HEK293 (cell line): Measurements from ENCODE around the gene NOVA2.

Source experiments
- GLI4 ChIP-seq: fragments of 450-650 bp; formaldehyde crosslinking; IDR thresholded peaks from 2 replicates; pipeline ENCODE4 v1.5.1; 2016; ENCODE audit warnings: missing biosample characterization, missing genetic modification characterization
- GLIS2 ChIP-seq: fragments of 450-650 bp; formaldehyde crosslinking; IDR thresholded peaks from 2 replicates; pipeline ENCODE4 v1.5.1; 2016; ENCODE audit warnings: missing biosample characterization, missing genetic modification characterization
- KLF7 ChIP-seq: fragments of 450-650 bp; formaldehyde crosslinking; IDR thresholded peaks from 2 replicates; pipeline ENCODE4 v1.5.1; 2016; ENCODE audit warnings: missing biosample characterization, missing genetic modification characterization, borderline replicate concordance
- KLF9 ChIP-seq: fragments of 450-650 bp; formaldehyde crosslinking; IDR thresholded peaks from 2 replicates; pipeline ENCODE4 v1.5.1; 2016; ENCODE audit warnings: missing biosample characterization, missing genetic modification characterization, low read depth
- SP3 ChIP-seq: fragments of 450-650 bp; formaldehyde crosslinking; IDR thresholded peaks from 2 replicates; pipeline ENCODE4 v1.5.1; 2016; ENCODE audit warnings: missing biosample characterization, missing genetic modification characterization
- ZBTB20 ChIP-seq: fragments of 450-650 bp; formaldehyde crosslinking; IDR thresholded peaks from 2 replicates; pipeline ENCODE4 v1.5.1; 2016; ENCODE audit warnings: missing biosample characterization, missing genetic modification characterization
- ZBTB44 ChIP-seq: fragments of 450-650 bp; IDR thresholded peaks from 2 replicates; pipeline ENCODE4 v1.5.1; 2018; ENCODE audit warnings: missing biosample characterization, mild to moderate bottlenecking, missing genetic modification characterization
- ZBTB7A ChIP-seq: fragments of 450-650 bp; formaldehyde crosslinking; IDR thresholded peaks from 2 replicates; pipeline ENCODE4 v1.5.1; 2016; ENCODE audit warnings: low read depth, missing biosample characterization, missing genetic modification characterization
- ZEB2 ChIP-seq: fragments of 450-650 bp; formaldehyde crosslinking; IDR thresholded peaks from 2 replicates; pipeline ENCODE4 v1.5.1; 2016; ENCODE audit warnings: missing biosample characterization, missing genetic modification characterization
- ZIC2 ChIP-seq: fragments of 450-650 bp; formaldehyde crosslinking; IDR thresholded peaks from 2 replicates; pipeline ENCODE4 v1.5.1; 2016; ENCODE audit warnings: missing biosample characterization, missing genetic modification characterization
- ZNF132 ChIP-seq: fragments of 450-650 bp; formaldehyde crosslinking; IDR thresholded peaks from 2 replicates; pipeline ENCODE4 v1.5.1; 2017; ENCODE audit warnings: missing biosample characterization, missing genetic modification characterization, borderline replicate concordance
- ZNF146 ChIP-seq: fragments of 450-650 bp; formaldehyde crosslinking; IDR thresholded peaks from 2 replicates; pipeline ENCODE4 v1.5.1; 2016; ENCODE audit warnings: missing biosample characterization, missing genetic modification characterization
- ZNF155 ChIP-seq: fragments of 450-650 bp; formaldehyde crosslinking; IDR thresholded peaks from 2 replicates; pipeline ENCODE4 v1.5.1; 2016; ENCODE audit warnings: missing biosample characterization, missing genetic modification characterization
- ZNF175 ChIP-seq: fragments of 450-650 bp; formaldehyde crosslinking; IDR thresholded peaks from 2 replicates; pipeline ENCODE4 v1.5.1; 2016; ENCODE audit warnings: missing biosample characterization, missing genetic modification characterization
- ZNF2 ChIP-seq: fragments of 450-650 bp; formaldehyde crosslinking; IDR thresholded peaks from 2 replicates; pipeline ENCODE4 v1.5.1; 2016; ENCODE audit warnings: missing biosample characterization, missing genetic modification characterization
- ZNF324 ChIP-seq: fragments of 450-650 bp; formaldehyde crosslinking; IDR thresholded peaks from 2 replicates; pipeline ENCODE4 v1.5.1; 2016; ENCODE audit warnings: missing biosample characterization, missing genetic modification characterization
- ZNF335 ChIP-seq: fragments of 450-650 bp; formaldehyde crosslinking; conservative IDR thresholded peaks from 2 replicates; pipeline ENCODE4 v1.5.1; 2016; ENCODE audit warnings: missing biosample characterization, missing genetic modification characterization
- ZNF404 ChIP-seq: fragments of 450-650 bp; formaldehyde crosslinking; IDR thresholded peaks from 2 replicates; pipeline ENCODE4 v1.5.1; 2017; ENCODE audit warnings: missing biosample characterization, missing genetic modification characterization
- ZNF521 ChIP-seq: fragments of 450-650 bp; formaldehyde crosslinking; IDR thresholded peaks from 2 replicates; pipeline ENCODE4 v1.5.1; 2017; ENCODE audit warnings: missing biosample characterization, mild to moderate bottlenecking, missing genetic modification characterization
- ZNF548 ChIP-seq: fragments of 450-650 bp; formaldehyde crosslinking; IDR thresholded peaks from 2 replicates; pipeline ENCODE4 v1.5.1; 2016; ENCODE audit warnings: missing biosample characterization, missing genetic modification characterization
- ZNF585B ChIP-seq: fragments of 450-650 bp; formaldehyde crosslinking; IDR thresholded peaks from 2 replicates; pipeline ENCODE4 v1.5.1; 2016; ENCODE audit warnings: missing biosample characterization, missing genetic modification characterization
- ZNF596 ChIP-seq: fragments of 450-650 bp; IDR thresholded peaks from 2 replicates; pipeline ENCODE4 v1.5.0; 2018; ENCODE audit warnings: missing biosample characterization, mild to moderate bottlenecking, missing genetic modification characterization, moderate library complexity
- ZNF600 ChIP-seq: fragments of 450-650 bp; formaldehyde crosslinking; IDR thresholded peaks from 2 replicates; pipeline ENCODE4 v1.5.1; 2016; ENCODE audit warnings: missing biosample characterization, missing genetic modification characterization
- ZNF629 ChIP-seq: fragments of 450-650 bp; formaldehyde crosslinking; IDR thresholded peaks from 2 replicates; pipeline ENCODE4 v1.5.1; 2017; ENCODE audit warnings: missing biosample characterization, missing genetic modification characterization
- ZNF645 ChIP-seq: fragments of 450-650 bp; formaldehyde crosslinking; IDR thresholded peaks from 2 replicates; pipeline ENCODE4; 2016; ENCODE audit warnings: missing biosample characterization, missing genetic modification characterization
- ZNF660 ChIP-seq: fragments of 450-650 bp; IDR thresholded peaks from 2 replicates; pipeline ENCODE4 v1.5.1; 2018; ENCODE audit warnings: missing biosample characterization, mild to moderate bottlenecking, missing genetic modification characterization
- ZNF692 ChIP-seq: fragments of 450-650 bp; formaldehyde crosslinking; IDR thresholded peaks from 2 replicates; pipeline ENCODE4 v1.5.1; 2016; ENCODE audit warnings: missing biosample characterization, missing genetic modification characterization
- ZNF792 ChIP-seq: fragments of 450-650 bp; formaldehyde crosslinking; IDR thresholded peaks from 2 replicates; pipeline ENCODE4 v1.5.1; 2016; ENCODE audit warnings: missing biosample characterization, missing genetic modification characterization
- ZSCAN30 ChIP-seq: fragments of 450-650 bp; IDR thresholded peaks from 2 replicates; pipeline ENCODE4 v1.5.1; 2018; ENCODE audit warnings: missing biosample characterization, mild to moderate bottlenecking, missing genetic modification characterization, moderate library complexity
- TF ChIP-seq, protein P1 (sequence below): fragments of 450-650 bp; formaldehyde crosslinking; IDR thresholded peaks from 2 replicates; pipeline ENCODE4 v1.5.1; 2017; ENCODE audit warnings: missing biosample characterization, missing genetic modification characterization
- TF ChIP-seq, protein P2 (sequence below): fragments of 450-650 bp; formaldehyde crosslinking; conservative IDR thresholded peaks from 2 replicates; pipeline ENCODE4 v1.5.1; 2016; ENCODE audit warnings: low read depth, missing biosample characterization, missing genetic modification characterization

The NOVA2 gene

DNA sequence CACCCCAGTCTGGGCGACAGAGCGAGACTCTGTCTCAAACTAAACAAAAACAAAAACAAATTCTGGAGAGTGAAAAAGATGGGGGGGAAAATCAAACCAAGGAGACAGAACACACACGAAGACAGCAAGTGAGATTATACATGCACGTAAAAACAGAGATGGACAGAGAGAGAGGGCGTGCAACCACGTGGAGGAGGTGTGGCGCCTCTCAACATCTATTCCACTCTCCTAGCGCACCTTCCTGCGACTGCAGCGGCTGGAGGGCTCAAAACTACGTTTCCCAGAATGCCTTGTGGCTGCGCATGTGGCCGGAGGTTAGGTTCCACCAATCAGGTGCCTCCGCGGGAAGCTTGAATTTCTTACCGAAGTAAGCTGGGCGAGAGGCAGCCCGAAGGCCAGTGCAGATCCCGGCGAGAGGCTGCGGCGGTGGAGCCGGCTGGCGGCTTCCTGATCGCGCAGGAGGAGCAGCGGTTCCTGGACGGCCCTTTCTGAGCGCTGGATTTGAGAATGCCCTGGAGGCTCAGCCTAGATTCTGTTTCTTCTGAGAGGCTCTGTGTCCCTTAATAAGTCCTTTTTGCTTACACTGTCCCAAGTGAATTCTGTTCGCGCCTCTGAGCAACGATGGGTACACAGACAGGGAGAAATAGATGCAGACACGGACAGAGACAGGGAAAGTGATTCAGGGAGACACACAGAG, 46.0 kb downstream of the NOVA2 start (continued):
- TF ChIP-seq SP3 (peak; percentile 80), ZNF596 (tag by site-specific recombination) (no peak), GLIS2 (tag by site-specific recombination) (0 out of 2 replicates have a peak, but pooled peaks have one; percentile 22), ZNF155 (tag by site-specific recombination) (no peak), ZEB2 (tag by site-specific recombination) (0 out of 2 replicates have a peak, but pooled peaks have one; percentile 43), ZIC2 (tag by site-specific recombination) (no peak), ZSCAN30 (peak; percentile 64; the same call in 1 of the 2 replicates), ZNF645 (tag by site-specific recombination) (no peak), ZNF324 (tag by site-specific recombination) (no peak), ZNF629 (tag by site-specific recombination) (peak; percentile 44; the same call in 1 of the 2 replicates), ZNF792 (tag by site-specific recombination) (no peak), ZNF548 (tag by site-specific recombination) (no peak), KLF7 (tag by site-specific recombination) (peak; percentile 30; the same call in 1 of the 2 replicates), ZNF521 (tag by site-specific recombination) (no peak), ZNF600 (tag by site-specific recombination) (peak; percentile 25; the same call in 1 of the 2 replicates), ZNF692 (tag by site-specific recombination) (peak; percentile 74; the same call in 1 of the 2 replicates), ZNF585B (tag by site-specific recombination) (no peak), ZBTB20 (tag by site-specific recombination) (peak; percentile 73), ZBTB7A (tag by site-specific recombination) (no peak), ZNF175 (tag by site-specific recombination) (no peak), ZNF132 (no peak), ZNF335 (tag by site-specific recombination) (peak; percentile 81), ZNF146 (tag by site-specific recombination) (no peak), ZBTB44 (peak; percentile 59; the same call in 1 of the 2 replicates), ZNF404 (no peak), GLI4 (no peak), ZNF660 (tag by site-specific recombination) (peak; percentile 72), ZNF2 (tag by site-specific recombination) (no peak), KLF9 (tag by site-specific recombination) (peak; percentile 84)
- TF ChIP-seq, protein P1, sequence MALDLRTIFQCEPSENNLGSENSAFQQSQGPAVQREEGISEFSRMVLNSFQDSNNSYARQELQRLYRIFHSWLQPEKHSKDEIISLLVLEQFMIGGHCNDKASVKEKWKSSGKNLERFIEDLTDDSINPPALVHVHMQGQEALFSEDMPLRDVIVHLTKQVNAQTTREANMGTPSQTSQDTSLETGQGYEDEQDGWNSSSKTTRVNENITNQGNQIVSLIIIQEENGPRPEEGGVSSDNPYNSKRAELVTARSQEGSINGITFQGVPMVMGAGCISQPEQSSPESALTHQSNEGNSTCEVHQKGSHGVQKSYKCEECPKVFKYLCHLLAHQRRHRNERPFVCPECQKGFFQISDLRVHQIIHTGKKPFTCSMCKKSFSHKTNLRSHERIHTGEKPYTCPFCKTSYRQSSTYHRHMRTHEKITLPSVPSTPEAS: no peak
- TF ChIP-seq, protein P2, sequence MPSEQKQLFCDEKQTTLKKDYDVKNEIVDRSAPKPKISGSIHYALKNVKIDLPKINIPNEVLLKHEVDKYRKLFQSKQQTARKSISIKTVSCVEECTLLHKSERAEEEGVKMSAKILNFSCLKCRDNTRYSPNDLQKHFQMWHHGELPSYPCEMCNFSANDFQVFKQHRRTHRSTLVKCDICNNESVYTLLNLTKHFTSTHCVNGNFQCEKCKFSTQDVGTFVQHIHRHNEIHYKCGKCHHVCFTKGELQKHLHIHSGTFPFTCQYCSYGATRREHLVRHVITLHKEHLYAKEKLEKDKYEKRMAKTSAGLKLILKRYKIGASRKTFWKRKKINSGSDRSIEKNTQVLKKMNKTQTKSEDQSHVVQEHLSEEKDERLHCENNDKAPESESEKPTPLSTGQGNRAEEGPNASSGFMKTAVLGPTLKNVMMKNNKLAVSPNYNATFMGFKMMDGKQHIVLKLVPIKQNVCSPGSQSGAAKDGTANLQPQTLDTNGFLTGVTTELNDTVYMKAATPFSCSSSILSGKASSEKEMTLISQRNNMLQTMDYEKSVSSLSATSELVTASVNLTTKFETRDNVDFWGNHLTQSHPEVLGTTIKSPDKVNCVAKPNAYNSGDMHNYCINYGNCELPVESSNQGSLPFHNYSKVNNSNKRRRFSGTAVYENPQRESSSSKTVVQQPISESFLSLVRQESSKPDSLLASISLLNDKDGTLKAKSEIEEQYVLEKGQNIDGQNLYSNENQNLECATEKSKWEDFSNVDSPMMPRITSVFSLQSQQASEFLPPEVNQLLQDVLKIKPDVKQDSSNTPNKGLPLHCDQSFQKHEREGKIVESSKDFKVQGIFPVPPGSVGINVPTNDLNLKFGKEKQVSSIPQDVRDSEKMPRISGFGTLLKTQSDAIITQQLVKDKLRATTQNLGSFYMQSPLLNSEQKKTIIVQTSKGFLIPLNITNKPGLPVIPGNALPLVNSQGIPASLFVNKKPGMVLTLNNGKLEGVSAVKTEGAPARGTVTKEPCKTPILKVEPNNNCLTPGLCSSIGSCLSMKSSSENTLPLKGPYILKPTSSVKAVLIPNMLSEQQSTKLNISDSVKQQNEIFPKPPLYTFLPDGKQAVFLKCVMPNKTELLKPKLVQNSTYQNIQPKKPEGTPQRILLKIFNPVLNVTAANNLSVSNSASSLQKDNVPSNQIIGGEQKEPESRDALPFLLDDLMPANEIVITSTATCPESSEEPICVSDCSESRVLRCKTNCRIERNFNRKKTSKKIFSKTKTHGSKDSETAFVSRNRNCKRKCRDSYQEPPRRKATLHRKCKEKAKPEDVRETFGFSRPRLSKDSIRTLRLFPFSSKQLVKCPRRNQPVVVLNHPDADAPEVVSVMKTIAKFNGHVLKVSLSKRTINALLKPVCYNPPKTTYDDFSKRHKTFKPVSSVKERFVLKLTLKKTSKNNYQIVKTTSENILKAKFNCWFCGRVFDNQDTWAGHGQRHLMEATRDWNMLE (tag by site-specific recombination): no peak
